Measurements from ENCODE around the gene ERO1B. TPM values are rescaled to one million over a fixed set of nuclear protein-coding genes. Genes with fewer than 3 reads are reported as not detected.

ERO1B gene
- polyA plus RNA-seq, 1 of the 3 experiments (the other 2 are of a cell fraction), result 0.79 TPM

- no peak for TF ChIP-seq JUND (IDR thresholded peaks at IDR 0.05)
- TF ChIP-seq NRF1 (IDR thresholded peaks at IDR 0.05; ENCODE audit: low read depth, low read length), result no peak
- TF ChIP-seq RFX5 (IDR thresholded peaks at IDR 0.05; ENCODE audit: low read length), result no peak
- no peak for TF ChIP-seq ELF1 (IDR thresholded peaks at IDR 0.05)
- no peak for TF ChIP-seq YY1 (IDR thresholded peaks at IDR 0.05; ENCODE audit: low read depth)
- no peak for TF ChIP-seq MEF2A (IDR thresholded peaks at IDR 0.05; ENCODE audit: borderline replicate concordance, low read depth)
- TF ChIP-seq EZH2phosphoT487 (IDR thresholded peaks at IDR 0.05; ENCODE audit: borderline replicate concordance, low read depth), result no peak
These were observed 2.5 kb upstream of the ERO1B start (continued) for GRCh38 chr1:236284291-236284721.

GRCh38 chr1:236282719-236283118 lies 961 bp upstream of the ERO1B start:
- H3K9ac ChIP-seq, result no peak overlapping the region
- H3K4me3 ChIP-seq (ENCODE audit: low read depth in 2 of 2, low read length in 1 of 2), result peak overlapping the region in 1 of 2 experiments; percentile 88; a peak in 2 of 4 replicates
- peaks cover 0 to 10% of the 10 kb centered on the region in 2 experiments; a peak in 2 of 4 replicates for H3K4me1 ChIP-seq (ENCODE audit: control insufficient read depth in 1 of 2, insufficient read depth in 2 of 2, low read depth in 1 of 2, low read length in 1 of 2)
- POLR2A ChIA-PET, result no interaction called here
- TF ChIP-seq, protein P1, sequence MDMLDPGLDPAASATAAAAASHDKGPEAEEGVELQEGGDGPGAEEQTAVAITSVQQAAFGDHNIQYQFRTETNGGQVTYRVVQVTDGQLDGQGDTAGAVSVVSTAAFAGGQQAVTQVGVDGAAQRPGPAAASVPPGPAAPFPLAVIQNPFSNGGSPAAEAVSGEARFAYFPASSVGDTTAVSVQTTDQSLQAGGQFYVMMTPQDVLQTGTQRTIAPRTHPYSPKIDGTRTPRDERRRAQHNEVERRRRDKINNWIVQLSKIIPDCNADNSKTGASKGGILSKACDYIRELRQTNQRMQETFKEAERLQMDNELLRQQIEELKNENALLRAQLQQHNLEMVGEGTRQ (IDR thresholded peaks at IDR 0.05; ENCODE audit: borderline replicate concordance, low read depth, low read length), result no peak
- TF ChIP-seq SIN3A (IDR thresholded peaks at IDR 0.05; ENCODE audit: borderline replicate concordance, low read depth, low read length) (no peak), EP300 (IDR thresholded peaks at IDR 0.05; ENCODE audit: borderline replicate concordance in 1 of 2, low read depth in 1 of 2, low read length in 1 of 2) (no peak), FOXM1 (IDR thresholded peaks at IDR 0.05; ENCODE audit: low read depth) (no peak), IRF3 (IDR thresholded peaks at IDR 0.05; ENCODE audit: low read depth, low read length) (no peak), PBX3 (IDR thresholded peaks at IDR 0.05) (no peak), GABPA (IDR thresholded peaks at IDR 0.05; ENCODE audit: low read depth) (no peak), RFX5 (IDR thresholded peaks at IDR 0.05; ENCODE audit: low read length) (no peak), CTCF (IDR thresholded peaks at IDR 0.05) (no peak), MEF2A (IDR thresholded peaks at IDR 0.05; ENCODE audit: borderline replicate concordance, low read depth) (no peak), RCOR1 (IDR thresholded peaks at IDR 0.05; ENCODE audit: low read length) (no peak), MAX (IDR thresholded peaks at IDR 0.05; ENCODE audit: low read depth) (no peak), CHD2 (IDR thresholded peaks at IDR 0.05; ENCODE audit: low read length, partially characterized antibody) (no peak), NFIC (IDR thresholded peaks at IDR 0.05; ENCODE audit: borderline replicate concordance) (no peak), GATA2 (CRISPR knock-in tag; IDR thresholded peaks at IDR 0.05) (no peak), TCF12 (IDR thresholded peaks at IDR 0.05) (no peak), ELF1 (IDR thresholded peaks at IDR 0.05) (no peak), JUND (IDR thresholded peaks at IDR 0.05) (no peak)
- no peaks in the 10 kb centered on the region for H3K9me2 ChIP-seq
- DNase-seq, result no peak
- H3K79me2 ChIP-seq (ENCODE audit: insufficient read depth), result no peaks in the 10 kb centered on the region
- peaks cover 4% of the 10 kb centered on the region; the same call in 1 of the 2 replicates for H3K27me3 ChIP-seq (ENCODE audit: insufficient read depth)
- H3K27ac ChIP-seq (ENCODE audit: low read depth in 2 of 2, low read length in 1 of 2), result no peak overlapping the region
- no peaks in the 10 kb centered on the region for H3F3A ChIP-seq (replicated peaks; ENCODE audit: insufficient read depth)
- H2AFZ ChIP-seq (ENCODE audit: low read depth), result peak overlapping the region; percentile 77; the same call in 1 of the 2 replicates
- H4K20me1 ChIP-seq (ENCODE audit: insufficient read depth), result no peaks in the 10 kb centered on the region
- H3K4me2 ChIP-seq, result peak overlapping the region; percentile 83
- CTCF ChIA-PET, result interaction anchor here (1.3 to 1.6 kb wide), 2 partner anchors 178 to 206 kb away, joined by 4 to 5 read pairs; no protein-coding TSS in a partner anchor
- no peaks in the 10 kb centered on the region for H3K9me3 ChIP-seq
- no peaks in the 10 kb centered on the region for H3K36me3 ChIP-seq (replicated peaks in 1 of 2; ENCODE audit: control insufficient read depth in 1 of 2, insufficient read depth in 2 of 2, low read length in 1 of 2)
- WGBS (ENCODE audit: low lambda C conversion rate), result 64% methylated on average over 2 of the region's 2 CpGs

Data from SK-N-SH (cell line).